Measurements from ENCODE around the gene TEX30. TPM values are rescaled to one million over a fixed set of nuclear protein-coding genes. Genes with fewer than 3 reads are reported as not detected.

Gene TEX30
- total RNA-seq, 4 donors from 2014 or later: 6.4 to 10.6 (median 7.7) TPM

DNA sequence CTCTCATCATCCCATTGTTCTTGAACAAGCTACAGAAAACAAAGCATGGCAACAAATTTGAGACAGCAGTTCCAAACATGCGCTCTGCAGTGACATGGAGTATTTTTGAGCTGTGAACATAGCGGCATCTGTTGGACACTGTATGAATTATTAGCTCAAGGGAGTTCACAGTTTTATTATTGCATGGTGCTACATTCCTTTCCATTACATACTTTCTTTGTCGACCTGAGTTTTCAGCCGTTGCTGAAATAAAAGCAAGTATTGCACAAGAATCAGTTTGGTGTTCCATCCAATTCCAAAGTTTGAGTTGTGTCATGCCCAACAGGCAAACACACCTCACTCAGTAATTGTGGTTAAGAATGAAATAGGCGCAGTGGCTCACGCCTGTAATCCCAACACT, 48.7 kb downstream of the TEX30 start:
- WGBS, 2 donors (ENCODE audit: low coverage in 1 of 2): 43 to 65% methylated on average over 4 to 5 of the region's 6 CpGs
- no peak for ATAC-seq
- Histone ChIP-seq H3K4me3 (no peak overlapping the region), H3K27ac (no peak overlapping the region), H3K9me3 (no peaks in the 10 kb centered on the region), H3K36me3 (no peaks in the 10 kb centered on the region), H3K27me3 (no peaks in the 10 kb centered on the region), H3K4me1 (no peaks in the 10 kb centered on the region)
- TF ChIP-seq EP300 (IDR thresholded peaks at IDR 0.05): no peak
- peak in 2 of 4 experiments; percentile 44 to 47 for TF ChIP-seq CTCF (IDR thresholded peaks at IDR 0.05)

DNA sequence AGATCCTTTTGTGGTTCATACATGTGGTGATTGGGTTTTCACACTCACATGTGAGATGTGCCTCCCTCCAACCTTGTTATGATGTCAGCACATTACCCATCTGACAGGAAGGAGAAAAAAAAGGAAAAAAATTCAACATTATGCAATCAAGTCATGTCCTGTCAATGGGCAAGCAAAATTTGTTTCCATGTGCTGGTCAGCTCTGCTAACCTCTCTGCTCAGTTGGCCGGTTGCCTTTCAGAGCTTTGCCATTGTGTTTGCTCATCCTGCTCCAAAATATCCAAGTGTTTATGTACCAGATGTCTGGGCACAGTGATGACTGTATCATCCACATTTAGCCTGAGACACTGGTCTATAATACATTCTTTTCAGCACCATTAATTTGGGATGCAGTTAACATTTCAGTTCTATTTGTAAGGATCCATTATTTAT, 51.8 kb downstream of the TEX30 start:
- peak; percentile 44 for ATAC-seq
- Histone ChIP-seq H3K4me3 (no peak overlapping the region), H3K9me3 (no peaks in the 10 kb centered on the region), H3K27me3 (no peaks in the 10 kb centered on the region), H3K36me3 (no peaks in the 10 kb centered on the region), H3K27ac (no peak overlapping the region), H3K4me1 (no peaks in the 10 kb centered on the region)
- no peak for TF ChIP-seq POLR2A (IDR thresholded peaks at IDR 0.05)
- no peak for TF ChIP-seq POLR2AphosphoS5 (IDR thresholded peaks at IDR 0.05)
- TF ChIP-seq CTCF (IDR thresholded peaks at IDR 0.05): no peak
- no peak for TF ChIP-seq EP300 (IDR thresholded peaks at IDR 0.05)
- 57% methylated on average over 1 of the region's 1 CpG; no CpG with 5 or more reads in 1 of the 2 donors for WGBS, 2 donors (ENCODE audit: low coverage in 1 of 2)

DNA sequence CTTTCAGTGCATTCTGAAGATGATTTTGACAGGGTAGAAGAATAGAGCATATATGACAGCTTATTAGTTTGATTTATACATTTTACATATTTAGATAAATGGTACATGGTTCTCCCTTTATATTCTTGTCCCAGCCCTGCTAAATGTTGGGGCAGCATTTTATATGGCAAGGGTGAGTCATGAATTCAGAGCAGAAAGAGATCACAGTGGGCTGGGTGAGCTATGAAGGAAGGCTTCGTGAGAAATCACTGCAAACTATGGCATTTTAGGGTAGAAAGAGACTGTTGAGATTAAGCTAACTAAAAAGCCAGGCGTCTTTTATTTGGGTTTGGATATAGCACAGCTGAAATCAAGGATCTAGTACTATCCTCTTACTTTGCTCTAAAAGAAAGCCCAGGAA, 54.8 kb downstream of the TEX30 start:
- H3K36me3 ChIP-seq: no peaks in the 10 kb centered on the region
- 63 to 74% methylated on average over 2 of the region's 2 CpGs for WGBS, 2 donors (ENCODE audit: low coverage in 1 of 2)
- no peaks in the 10 kb centered on the region for H3K27me3 ChIP-seq
- no peak for ATAC-seq
- no peak overlapping the region for H3K4me3 ChIP-seq
- no peaks in the 10 kb centered on the region for H3K4me1 ChIP-seq
- no peak overlapping the region for H3K27ac ChIP-seq
- TF ChIP-seq POLR2AphosphoS5 (IDR thresholded peaks at IDR 0.05) (no peak), POLR2A (IDR thresholded peaks at IDR 0.05) (no peak), EP300 (IDR thresholded peaks at IDR 0.05) (no peak), CTCF (IDR thresholded peaks at IDR 0.05) (no peak)
- H3K9me3 ChIP-seq: no peaks in the 10 kb centered on the region

Other genes with a start within 250 kb of the TEX30 start
- 10 to 100 TPM; 41.4 to 52.8 (median 42.2) TPM for gene TPP2, start 176.8 kb downstream of the TEX30 start, total RNA-seq
- gene METTL21C, start 78.7 kb downstream of the TEX30 start, total RNA-seq: under 1 TPM in 1 of 4 donors, not detected in 3; 0.62 TPM
- gene POGLUT2, start 25.2 kb upstream of the TEX30 start, total RNA-seq: 10 to 100 TPM in 1 of 4 donors, 1 to 10 TPM in 3; 3.5 to 17.9 (median 6.9) TPM
- 10 to 100 TPM in 3 of 4 donors, 1 to 10 TPM in 1; 8.7 to 19.6 (median 15.8) TPM for gene BIVM, start 25.3 kb upstream of the TEX30 start, total RNA-seq
- 10 to 100 TPM; 57.5 to 75.6 (median 65.2) TPM for gene ERCC5, start 72.2 kb upstream of the TEX30 start, total RNA-seq

Measured in gastroesophageal sphincter (tissue), 4 donors.